GM19395 (cell line): ENCODE data around the gene TTC17.
"Not testable (repeated sequence)": the region's sequence is repeated elsewhere in the genome, so short reads cannot be mapped to it uniquely, and the experiment has no call there.

ENCODE experiments used
- ATAC-seq: cut with Tn5 transposase; IDR thresholded peaks from one replicate; pipeline ENCODE4 v1.9.1; 2021; ENCODE audit warnings: mild to moderate bottlenecking, moderate library complexity; ENCODE audit not compliant: unreplicated experiment

The TTC17 gene

DNA sequence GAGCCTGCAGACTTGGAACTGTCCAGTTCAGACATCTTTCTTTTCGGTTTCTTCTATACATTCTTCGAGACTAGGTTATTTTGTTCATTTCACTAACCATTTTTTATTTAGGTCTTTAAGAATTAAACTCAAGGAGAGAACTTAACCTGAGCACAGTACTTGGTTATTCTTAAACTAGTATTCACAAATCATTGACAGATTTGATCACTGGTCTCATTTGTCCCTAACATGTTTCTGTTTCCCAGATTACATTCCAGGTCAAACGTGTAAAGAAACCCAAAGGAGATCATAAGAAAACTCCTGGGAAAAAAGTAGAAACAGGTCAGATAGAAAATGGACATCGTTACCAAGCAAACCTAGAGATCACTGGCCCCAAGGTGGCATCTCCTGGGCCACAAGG lies 85.1 kb downstream of the TTC17 start:
- no peak for ATAC-seq

DNA sequence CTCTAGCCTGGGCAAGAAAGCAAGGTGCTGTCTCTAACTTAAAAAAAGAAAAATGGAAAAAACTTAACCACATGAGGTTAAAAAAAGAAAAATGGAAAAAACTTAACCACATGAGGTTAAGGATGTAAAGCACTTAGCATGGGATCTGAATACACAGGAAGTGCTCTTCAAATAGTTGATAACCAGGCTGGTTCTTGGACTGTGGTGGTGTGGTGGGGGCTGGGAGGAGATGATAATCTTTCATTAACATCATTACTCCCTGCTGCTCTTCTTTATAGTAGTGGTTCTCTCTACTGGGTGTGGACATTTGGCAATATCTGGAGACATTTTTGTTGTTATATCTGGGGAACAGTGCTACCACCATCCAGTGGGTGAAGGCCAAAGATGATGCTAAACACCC lies 88.4 kb downstream of the TTC17 start:
- no peak for ATAC-seq

DNA sequence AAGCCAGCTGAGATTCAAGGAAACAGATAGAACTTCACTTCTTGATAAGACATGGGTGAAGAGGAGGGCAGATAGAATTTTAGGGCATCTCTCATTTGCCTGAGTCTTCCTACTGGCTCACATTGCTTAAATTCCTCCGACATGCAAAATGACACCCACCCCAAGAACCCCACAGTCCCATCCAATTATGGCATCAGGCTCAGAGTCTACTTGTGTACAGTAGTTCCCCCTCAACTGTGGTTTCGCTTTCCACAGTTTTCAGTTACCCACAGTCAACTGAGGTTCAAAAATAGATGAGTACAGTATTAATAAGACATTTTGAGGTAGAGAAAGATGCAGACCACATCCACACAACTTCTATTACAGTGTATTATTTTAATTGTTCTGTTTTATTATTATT lies 99.8 kb downstream of the TTC17 start:
- no peak for ATAC-seq

DNA sequence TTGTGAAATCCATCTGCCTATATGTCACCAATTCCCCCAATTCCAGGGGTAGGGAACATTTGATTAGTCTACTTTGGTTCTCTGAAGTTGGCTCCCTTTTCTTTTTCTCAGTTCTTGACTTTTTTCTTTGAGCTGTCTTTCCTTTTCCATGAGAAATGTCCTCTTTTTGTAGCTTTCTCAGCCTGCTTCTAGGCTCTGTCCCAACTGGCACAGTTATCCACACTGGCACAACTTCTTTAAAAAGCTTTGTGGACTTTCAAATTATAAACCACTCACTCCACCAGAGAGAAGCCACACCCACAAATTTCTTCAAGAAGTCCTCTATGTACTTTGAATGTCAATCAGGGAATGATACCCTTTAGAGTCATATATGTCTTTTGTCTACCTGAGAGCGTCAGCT lies 100.5 kb downstream of the TTC17 start:
- no peak for ATAC-seq

DNA sequence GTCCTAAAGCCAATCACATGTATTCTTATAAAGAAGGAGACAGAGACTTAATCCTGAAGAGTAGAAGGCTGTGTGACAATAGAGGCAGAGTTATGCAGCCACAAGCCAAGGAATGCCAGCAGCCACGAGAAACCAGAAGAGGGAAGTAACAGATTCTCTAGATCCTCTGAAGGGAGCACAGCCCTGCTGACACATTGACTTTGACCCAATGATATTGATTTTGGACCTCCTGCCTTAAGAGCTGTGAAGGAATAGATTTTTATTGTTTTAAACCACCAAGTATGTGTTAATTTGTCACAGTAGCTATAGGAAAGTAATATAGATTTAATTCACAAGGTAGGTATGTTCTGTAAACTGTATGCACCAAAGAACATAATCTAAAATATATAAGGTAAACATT lies 103.6 kb downstream of the TTC17 start:
- ATAC-seq, result no peak

DNA sequence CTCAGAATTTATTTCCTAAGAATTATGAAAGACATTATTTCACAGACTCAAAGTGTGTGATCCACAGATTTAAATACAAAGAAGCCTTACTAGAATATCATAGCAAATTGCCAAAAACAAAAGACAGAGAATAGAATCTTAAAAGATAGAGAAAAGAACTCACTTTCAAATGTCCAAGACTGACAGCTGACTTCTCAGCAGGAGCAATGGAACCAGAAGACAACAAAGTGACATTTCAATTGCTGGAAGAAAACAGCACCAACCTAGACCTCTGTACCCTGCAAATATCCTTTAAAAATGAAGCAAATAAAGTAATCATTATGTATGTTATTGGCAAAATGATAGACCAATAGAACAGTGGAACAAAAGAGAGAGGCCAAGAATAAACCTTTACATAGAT lies 109.2 kb downstream of the TTC17 start:
- no peak for ATAC-seq

DNA sequence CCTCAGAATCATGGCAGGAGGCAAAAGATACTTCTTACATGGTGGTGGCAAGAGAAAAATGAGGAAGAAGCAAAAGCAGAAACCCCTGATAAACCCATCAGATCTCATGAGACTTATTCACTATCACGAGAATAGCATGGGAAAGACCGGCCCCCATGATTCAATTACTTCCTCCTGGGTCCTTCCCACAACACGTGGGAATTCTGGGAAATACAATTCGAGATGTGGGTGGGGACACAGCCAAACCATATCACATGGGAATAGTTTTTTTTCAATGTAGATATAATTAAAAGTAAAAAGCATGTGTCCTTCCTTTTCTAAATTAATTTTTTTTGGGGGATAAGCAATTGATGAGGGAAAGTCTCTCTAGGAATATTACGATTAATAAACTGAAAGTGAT lies 118.8 kb downstream of the TTC17 start:
- not testable (repeated sequence) for ATAC-seq

DNA sequence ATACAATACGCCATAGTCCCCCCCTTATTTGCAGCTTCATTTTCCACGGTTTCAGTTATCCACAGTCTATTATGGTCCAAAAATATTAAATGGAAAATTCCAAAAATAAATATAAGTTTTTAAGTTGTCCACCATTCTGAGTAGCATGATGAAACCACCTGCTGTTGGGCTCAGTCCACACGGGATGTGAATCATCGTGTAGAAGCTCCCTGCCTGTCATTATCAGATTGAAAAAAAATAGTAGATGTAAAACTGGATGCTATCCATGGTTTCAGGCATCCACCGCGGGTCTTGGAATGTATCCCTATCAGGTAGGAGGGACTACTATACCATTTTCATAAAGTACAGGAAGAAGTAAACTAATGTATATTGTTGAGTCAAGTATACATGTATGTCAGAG lies 127.4 kb downstream of the TTC17 start:
- ATAC-seq, result no peak

DNA sequence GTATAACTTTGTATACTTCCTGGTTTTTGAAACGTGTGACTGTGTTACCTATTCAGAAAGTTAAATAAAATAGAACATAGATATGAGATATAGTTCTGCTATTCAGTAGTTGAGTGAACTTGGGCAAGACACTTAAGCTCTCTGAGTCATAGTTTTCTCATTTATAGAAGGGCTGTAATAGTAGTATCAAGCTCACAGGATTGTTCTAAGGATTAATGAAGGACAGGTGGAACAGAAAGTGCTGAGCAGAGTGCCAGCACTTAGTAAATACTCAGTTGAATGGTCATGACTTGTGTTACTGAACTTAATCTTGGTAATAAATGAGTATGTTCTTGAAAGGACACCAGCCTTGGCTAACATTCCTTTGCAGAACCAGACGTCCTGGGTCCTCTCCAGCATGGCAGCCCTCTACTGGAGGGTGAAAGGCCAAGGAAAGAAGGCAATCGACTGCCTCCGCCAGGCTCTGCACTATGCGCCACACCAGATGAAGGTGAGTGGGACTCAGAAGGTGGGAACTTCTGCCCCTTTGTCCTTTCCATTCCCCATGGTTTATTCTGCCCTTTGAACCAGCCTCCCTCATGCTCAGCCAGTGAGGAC lies 131.2 kb downstream of the TTC17 start:
- no peak for ATAC-seq

DNA sequence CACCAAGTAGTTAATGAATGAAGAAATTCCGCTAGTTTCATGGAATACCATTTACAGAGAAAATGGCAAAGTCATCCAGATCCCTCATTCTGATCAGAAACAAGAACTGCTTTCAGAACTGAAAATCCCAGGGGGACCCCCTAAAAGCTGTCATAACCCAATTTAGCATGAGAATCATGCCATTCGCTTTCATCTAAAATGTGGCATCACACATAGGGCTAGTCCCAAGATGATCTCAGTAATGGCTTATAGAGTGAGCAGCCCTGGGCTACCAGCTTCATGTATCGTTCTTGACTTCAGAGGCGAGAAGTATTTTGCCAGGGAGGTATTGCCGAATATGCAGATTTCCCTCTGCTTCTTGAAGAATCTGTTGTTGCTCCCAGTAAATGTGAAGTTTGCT lies 134.0 kb downstream of the TTC17 start:
- ATAC-seq, result no peak

DNA sequence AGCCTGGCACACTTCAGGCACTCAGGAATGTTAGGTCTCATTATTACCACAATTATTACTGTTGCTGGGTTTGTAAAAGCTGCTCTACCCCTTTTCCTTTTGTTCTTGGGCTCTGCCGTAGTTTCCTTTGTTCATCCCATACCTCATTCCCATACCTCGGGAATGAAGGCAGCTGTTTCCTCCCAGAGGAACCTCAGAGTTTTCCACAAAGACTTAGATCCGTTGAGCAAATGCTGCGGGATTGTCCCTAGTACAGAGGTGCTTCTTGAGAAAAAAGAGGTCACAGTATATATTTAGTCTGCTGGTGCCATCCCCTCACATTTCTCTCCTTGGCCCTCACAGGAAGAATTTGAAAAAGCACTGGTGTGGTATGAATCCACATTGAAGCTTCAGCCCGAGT lies 134.7 kb downstream of the TTC17 start:
- ATAC-seq, result no peak

DNA sequence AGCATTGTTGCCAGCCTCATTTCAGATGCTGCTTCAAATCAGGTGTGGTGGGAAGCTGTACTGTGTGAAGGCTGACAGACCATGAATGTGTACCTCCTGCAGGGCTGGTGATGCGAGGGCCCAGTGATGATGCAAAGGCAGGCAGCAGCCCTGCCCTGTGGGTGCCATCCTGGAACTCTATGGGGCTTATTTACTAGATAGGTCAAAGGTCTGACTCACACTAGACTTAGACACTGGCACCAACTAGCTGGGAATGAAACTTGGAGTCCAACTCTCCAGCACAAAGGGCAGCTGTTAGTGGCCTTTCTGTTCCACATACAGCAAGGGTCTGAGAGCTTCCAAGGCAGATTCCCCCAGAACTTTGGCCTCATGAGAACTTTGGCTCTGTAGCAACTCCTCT lies 138.4 kb downstream of the TTC17 start:
- ATAC-seq, result no peak

DNA sequence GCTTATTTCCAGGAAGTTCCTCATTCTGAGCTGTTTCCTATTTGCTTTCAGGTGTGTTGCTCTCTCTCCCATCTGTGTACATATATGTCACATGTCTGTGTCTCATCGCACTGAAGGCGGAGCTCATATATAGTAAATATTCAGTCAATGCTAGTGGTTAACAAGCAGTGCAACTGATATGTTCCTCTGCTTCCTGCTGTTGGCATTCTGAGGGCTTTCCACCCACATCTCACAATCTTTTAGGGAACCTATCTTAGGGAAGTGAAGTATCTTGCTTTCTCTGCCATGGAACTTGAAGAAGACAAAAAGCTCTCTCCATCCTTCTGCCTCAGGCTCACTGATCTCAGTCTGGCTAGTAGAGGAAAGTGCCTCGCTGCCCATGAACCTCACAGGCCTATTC lies 139.8 kb downstream of the TTC17 start:
- ATAC-seq, result no peak

DNA sequence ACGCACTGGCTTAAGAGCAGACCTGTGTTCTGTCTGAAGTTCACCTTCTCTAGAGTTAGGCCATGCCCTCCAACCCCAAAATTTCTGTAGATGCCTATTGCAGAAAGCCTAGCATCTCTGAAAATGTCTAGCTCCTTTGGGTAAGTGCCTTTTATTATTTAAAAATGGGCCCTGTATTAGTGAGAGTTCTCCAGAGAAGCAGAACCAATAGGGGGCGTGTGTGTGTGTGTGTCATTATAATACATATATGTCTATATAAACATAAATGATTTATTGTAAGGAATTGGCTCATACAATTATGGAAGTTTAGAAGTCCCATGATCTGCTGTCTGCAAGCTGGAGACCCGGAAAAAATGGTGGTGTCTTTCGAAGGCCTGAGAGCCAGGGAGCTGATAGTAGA lies 144.7 kb downstream of the TTC17 start:
- ATAC-seq, result no peak

DNA sequence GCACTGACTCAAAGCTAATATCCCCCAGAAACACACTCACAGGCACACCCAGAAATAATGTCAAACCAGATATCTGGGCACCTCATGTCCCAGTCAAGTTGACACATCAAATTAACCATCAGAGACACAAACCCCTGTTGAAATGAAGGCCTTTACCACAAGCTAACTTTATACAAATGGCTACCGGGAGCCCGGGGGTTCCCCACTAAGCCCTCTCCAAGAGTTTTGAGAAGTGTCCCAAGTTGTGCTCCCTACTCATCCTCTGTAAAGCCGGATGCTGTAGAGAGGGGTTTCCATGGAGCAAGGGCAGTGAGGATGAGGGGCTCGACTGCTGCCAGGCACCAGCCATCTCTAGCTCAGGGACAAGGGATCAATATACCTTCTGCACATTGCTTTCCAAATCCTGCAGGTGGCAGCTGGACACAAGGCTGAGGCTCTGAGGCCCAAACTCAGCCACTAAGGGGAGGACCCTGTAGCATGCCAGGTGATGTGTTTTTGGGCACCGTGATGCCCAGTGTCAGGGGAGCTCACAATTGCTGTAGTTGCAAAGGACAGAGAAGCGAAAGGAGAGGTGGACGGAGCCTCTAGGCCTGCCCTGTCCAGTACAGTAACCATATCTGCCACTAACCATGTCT lies 145.7 kb downstream of the TTC17 start:
- ATAC-seq, result no peak

DNA sequence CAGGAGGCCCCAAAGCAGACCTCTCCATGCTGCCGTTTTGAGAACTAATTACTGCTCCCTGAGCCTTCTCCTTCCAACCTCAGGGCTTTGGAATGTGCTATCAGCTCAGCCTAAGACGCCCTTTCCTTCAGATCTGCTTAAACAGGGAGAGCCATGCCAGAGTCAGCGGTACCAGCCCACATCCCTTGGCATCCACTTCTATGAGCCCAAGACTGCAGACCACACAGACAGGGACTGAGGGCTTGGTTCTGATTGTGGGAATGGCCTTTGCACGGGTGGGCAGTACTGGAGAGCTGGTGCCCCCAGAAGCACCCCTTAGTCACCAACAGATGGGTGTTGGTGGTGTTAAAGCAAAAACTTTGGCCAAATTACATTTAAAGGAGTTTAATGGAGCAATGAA lies 146.5 kb downstream of the TTC17 start:
- ATAC-seq, result no peak

DNA sequence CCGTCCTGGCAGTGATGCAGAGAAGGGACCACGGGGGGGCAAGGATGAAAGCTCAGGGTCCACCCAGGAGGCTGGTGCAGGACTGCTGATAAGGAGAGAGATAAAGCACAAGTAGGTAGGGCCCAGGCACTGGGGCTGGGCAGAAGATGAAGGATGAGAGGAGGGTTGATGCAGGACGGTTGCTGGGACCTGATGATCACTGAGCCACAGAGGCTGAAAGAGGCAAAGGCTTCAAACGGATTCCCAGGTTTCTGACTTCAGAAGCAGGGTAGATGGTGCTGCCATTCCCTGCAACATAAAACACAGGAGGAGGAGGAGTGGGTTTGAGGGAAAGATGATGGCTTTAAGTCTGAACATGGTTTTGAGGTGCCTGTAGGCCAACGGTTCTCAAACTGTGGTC lies 148.5 kb downstream of the TTC17 start:
- ATAC-seq, result no peak

DNA sequence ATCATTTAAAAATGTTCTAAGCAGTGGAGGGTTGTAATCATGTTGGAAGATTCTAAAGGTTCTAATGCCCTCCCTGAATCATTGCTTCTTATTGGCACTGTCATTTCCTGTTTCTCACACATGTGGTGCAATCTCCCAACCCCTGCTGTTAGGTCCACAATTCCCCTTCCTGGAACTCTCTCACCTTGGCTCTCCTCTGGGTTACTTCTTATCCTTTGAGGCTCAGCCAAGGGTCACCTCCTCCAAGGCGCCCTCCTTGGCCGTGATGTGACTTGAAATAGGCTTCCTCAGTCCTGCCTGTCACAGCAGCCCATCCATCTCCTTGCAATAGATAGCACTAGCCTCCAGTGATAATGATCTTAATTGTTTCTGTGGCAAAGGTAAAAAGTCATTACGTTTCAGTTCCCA lies 149.8 kb downstream of the TTC17 start:
- no peak for ATAC-seq

DNA sequence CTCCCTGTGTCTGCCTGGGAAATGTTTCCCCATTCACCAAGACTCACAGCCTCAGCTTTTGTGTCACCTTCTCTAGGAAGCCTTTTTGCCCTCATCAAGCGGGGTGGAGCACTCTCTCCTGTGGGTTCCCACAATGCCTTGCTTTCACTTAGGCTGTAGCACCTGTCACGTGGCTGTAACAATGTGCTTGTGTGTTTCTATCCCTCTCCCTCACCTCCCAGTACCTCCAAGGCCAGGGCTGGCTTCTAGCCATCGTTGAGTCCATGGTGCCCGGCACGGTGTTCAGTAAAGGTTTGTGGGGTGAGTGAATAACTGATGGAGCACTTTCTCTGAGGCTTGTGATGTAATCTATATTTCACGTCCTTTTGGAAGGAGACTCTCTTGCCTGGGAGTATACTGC lies 153.2 kb downstream of the TTC17 start:
- no peak for ATAC-seq

DNA sequence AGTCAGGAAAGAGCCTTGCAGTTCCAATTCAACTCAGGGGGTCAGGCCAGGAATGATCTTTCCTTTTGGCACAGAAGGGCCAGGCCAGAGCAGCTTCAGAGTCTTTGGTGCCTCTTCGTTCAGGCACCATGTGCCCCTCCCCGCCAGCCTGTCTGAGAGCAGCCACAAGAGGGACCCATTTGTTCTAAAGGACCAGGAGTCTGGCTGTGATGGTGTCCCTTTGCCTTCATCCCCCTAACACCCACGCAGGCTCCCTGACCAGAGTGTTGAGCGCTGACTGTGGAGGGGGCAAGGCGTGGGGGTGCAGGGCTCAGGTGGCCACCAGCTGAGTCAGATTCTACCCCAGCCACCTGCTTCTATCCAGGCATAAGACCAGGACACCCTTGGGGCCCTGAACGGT lies 156.4 kb downstream of the TTC17 start:
- ATAC-seq, result no peak

DNA sequence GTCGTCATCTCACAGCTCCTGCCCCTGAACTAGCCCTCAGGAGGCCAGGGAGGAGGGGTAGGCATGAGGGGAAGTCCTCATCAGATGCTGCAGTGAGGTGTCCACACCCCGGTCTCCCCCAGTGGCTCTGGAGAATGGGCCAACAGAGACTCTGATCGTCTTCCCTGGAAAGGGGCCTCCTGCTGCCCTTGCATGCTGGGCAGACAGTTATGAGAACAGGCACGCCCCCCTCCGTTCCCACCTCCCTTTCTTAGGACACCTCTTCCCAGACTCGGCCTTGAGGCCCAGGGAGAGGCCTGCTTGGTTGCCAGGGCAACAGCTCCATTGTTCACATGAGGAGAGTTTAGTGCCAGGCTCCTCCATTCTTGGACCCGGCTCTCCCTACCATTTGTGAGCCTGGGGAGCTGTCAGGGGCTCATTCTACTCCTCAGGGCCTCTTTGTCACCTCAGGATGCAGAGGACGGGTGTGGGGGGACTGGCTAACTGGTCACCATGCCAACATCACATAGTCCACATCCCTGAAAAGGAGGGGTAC lies 157.7 kb downstream of the TTC17 start:
- no peak for ATAC-seq

DNA sequence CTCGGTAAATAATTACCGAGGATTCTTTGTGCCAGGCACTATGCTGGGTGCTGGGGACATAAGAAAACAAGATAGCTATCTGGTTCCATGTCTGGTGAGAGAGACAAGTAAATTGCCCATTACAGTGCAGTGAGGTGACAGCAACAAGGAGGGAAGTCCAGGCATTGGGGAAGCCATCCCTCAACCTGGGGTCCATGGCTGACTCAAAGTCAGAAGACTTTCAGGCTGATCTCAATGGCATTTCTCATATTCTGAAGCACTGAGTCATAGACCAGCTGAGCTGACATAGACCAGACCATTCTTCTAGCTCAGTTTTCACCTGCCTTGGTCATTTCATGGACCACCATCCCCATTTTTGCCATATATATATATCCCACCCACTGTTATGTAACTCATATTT lies 158.8 kb downstream of the TTC17 start:
- no peak for ATAC-seq
